ENCODE results near the gene ZNF385A. TPM values are rescaled to one million over a fixed set of nuclear protein-coding genes. Genes with fewer than 3 reads are reported as not detected.

Gene ZNF385A
- total and polyA plus RNA-seq, 9 of the 15 experiments (the other 6 are each of a cell fraction or from before 2014, with no cell fraction given) = 1.0 to 111 (median 7.7) TPM

DNA sequence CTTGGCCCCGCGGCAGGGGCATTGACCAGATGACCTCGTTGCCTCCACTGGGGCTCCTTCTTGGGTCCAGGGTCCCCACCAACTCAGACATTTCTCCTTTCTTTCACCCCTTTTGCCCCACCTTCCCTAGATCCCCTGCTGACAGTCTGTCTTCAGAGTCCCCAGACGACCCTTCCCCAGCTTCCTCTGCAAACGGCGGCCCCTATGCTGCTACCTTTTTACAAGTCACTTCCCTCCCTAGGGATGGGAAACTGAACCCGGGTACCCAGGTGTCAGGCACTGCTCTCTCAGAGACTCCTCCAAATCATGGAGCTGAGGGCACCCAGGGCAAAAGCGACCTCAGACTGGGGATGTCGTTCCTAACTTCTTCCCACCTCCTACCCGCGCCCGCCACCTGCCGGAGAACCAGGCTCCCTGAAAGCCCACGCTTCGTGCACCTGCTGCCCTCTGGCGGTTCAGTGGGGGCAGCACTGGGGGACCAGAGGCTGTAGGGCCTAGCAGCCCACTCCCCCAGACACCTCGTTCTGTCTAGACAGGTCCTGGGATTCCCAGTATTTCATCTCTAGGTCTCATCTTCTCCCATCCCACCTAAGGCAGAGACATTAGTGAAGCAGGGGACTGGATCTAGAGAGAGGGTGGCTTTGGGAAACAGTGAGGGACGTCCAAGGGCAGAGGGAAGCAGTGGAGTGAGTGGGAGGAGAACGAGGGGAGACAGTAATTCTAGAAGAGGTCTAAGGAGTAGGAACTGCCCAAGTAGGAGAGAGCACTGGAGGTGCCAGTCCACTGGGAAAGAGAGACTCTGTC lies 4.9 kb downstream of the ZNF385A start (continued):
- TF ChIP-seq ZNF507 (tag; conservative IDR thresholded peaks at IDR 0.05) (no peak), MTA2 (IDR thresholded peaks at IDR 0.05; ENCODE audit: low read depth) (no peak), ZNF3 (CRISPR knock-in tag; IDR thresholded peaks at IDR 0.05) (no peak), HNRNPK (IDR thresholded peaks at IDR 0.05; ENCODE audit: low read depth, low read length, poor library complexity, severe bottlenecking) (no peak), ZNF384 (IDR thresholded peaks at IDR 0.05; ENCODE audit: low read depth, low read length) (peak; percentile 53; the same call in 1 of the 2 replicates), NR4A1 (CRISPR knock-in tag; IDR thresholded peaks at IDR 0.05) (no peak), NR4A1 (tag; IDR thresholded peaks at IDR 0.05) (no peak), PCBP1 (IDR thresholded peaks at IDR 0.05; ENCODE audit: low read depth, low read length, poor library complexity, severe bottlenecking) (no peak), GATAD2A (IDR thresholded peaks at IDR 0.05) (peak; percentile 87; the same call in 1 of the 2 replicates), MXI1 (IDR thresholded peaks at IDR 0.05; ENCODE audit: low read depth, low read length) (no peak), CBFA2T2 (conservative IDR thresholded peaks at IDR 0.05) (no peak), HNRNPL (IDR thresholded peaks at IDR 0.05; ENCODE audit: low read depth, low read length) (no peak), KLF13 (tag; IDR thresholded peaks at IDR 0.05; ENCODE audit: borderline replicate concordance, low read depth) (no peak), GTF2E2 (tag; IDR thresholded peaks at IDR 0.05) (no peak), NELFE (IDR thresholded peaks at IDR 0.05; ENCODE audit: insufficient read depth, insufficient read length) (no peak), MTA1 (IDR thresholded peaks at IDR 0.05; ENCODE audit: borderline replicate concordance) (no peak; the same call in 1 of the 2 replicates), BMI1 (IDR thresholded peaks at IDR 0.05; ENCODE audit: low read length) (no peak), HDGF (IDR thresholded peaks at IDR 0.05) (peak; percentile 88; the same call in 1 of the 2 replicates), RNF2 (IDR thresholded peaks at IDR 0.05) (no peak)
- TF ChIP-seq, protein P1, sequence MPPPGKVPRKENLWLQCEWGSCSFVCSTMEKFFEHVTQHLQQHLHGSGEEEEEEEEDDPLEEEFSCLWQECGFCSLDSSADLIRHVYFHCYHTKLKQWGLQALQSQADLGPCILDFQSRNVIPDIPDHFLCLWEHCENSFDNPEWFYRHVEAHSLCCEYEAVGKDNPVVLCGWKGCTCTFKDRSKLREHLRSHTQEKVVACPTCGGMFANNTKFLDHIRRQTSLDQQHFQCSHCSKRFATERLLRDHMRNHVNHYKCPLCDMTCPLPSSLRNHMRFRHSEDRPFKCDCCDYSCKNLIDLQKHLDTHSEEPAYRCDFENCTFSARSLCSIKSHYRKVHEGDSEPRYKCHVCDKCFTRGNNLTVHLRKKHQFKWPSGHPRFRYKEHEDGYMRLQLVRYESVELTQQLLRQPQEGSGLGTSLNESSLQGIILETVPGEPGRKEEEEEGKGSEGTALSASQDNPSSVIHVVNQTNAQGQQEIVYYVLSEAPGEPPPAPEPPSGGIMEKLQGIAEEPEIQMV (tag; conservative IDR thresholded peaks at IDR 0.05; ENCODE audit: low read depth) = no peak
- TF ChIP-seq, protein P2, sequence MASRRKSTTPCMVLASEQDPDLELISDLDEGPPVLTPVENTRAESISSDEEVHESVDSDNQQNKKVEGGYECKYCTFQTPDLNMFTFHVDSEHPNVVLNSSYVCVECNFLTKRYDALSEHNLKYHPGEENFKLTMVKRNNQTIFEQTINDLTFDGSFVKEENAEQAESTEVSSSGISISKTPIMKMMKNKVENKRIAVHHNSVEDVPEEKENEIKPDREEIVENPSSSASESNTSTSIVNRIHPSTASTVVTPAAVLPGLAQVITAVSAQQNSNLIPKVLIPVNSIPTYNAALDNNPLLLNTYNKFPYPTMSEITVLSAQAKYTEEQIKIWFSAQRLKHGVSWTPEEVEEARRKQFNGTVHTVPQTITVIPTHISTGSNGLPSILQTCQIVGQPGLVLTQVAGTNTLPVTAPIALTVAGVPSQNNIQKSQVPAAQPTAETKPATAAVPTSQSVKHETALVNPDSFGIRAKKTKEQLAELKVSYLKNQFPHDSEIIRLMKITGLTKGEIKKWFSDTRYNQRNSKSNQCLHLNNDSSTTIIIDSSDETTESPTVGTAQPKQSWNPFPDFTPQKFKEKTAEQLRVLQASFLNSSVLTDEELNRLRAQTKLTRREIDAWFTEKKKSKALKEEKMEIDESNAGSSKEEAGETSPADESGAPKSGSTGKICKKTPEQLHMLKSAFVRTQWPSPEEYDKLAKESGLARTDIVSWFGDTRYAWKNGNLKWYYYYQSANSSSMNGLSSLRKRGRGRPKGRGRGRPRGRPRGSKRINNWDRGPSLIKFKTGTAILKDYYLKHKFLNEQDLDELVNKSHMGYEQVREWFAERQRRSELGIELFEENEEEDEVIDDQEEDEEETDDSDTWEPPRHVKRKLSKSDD (conservative IDR thresholded peaks at IDR 0.05; ENCODE audit: low read length) = no peak
- TF ChIP-seq, protein P3, sequence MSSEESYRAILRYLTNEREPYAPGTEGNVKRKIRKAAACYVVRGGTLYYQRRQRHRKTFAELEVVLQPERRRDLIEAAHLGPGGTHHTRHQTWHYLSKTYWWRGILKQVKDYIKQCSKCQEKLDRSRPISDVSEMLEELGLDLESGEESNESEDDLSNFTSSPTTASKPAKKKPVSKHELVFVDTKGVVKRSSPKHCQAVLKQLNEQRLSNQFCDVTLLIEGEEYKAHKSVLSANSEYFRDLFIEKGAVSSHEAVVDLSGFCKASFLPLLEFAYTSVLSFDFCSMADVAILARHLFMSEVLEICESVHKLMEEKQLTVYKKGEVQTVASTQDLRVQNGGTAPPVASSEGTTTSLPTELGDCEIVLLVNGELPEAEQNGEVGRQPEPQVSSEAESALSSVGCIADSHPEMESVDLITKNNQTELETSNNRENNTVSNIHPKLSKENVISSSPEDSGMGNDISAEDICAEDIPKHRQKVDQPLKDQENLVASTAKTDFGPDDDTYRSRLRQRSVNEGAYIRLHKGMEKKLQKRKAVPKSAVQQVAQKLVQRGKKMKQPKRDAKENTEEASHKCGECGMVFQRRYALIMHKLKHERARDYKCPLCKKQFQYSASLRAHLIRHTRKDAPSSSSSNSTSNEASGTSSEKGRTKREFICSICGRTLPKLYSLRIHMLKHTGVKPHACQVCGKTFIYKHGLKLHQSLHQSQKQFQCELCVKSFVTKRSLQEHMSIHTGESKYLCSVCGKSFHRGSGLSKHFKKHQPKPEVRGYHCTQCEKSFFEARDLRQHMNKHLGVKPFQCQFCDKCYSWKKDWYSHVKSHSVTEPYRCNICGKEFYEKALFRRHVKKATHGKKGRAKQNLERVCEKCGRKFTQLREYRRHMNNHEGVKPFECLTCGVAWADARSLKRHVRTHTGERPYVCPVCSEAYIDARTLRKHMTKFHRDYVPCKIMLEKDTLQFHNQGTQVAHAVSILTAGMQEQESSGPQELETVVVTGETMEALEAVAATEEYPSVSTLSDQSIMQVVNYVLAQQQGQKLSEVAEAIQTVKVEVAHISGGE (CRISPR knock-in tag; IDR thresholded peaks at IDR 0.05) = no peak
